Activated T-cell treated with anti-CD3 and anti-CD28 coated beads, Interleukin-2, amount 50 U/mL, for 4 hours (primary cell): Measurements from ENCODE around the gene SLCO2A1. TPM values are rescaled to one million over a fixed set of nuclear protein-coding genes. Genes with fewer than 3 reads are reported as not detected.

Experiments used
- ATAC-seq, 2 donors: fragments of 200-7000 bp; cut with Tn5 transposase; one replicate each; pipeline ENCODE4 v1.10.0; 2021
- DNase-seq: peaks from one replicate; pipeline ENCODE4 v3.0.0-alpha.2; 2020
- H3K27me3 Mint-ChIP-seq: one replicate; pipeline ENCODE4 v1.8.0; 2021; ENCODE audit warnings: low read depth, mixed read lengths
- H3K36me3 Mint-ChIP-seq: one replicate; pipeline ENCODE4 v1.8.0; 2022; ENCODE audit warnings: mixed read lengths; ENCODE audit not compliant: insufficient read depth
- H3K4me1 Mint-ChIP-seq: one replicate; pipeline ENCODE4 v1.8.0; 2021; ENCODE audit warnings: low read depth, mixed read lengths
- H3K4me3 Mint-ChIP-seq: one replicate; pipeline ENCODE4 v1.8.0; 2021; ENCODE audit warnings: mild to moderate bottlenecking, moderate library complexity, mixed read lengths
- H3K9me3 Mint-ChIP-seq: one replicate; pipeline ENCODE4 v1.8.0; 2021; ENCODE audit warnings: mixed read lengths
- total RNA-seq, 3 donors: library from RNA; stranded (reverse); gene quantifications; one replicate each; pipeline ENCODE4 v1.2.1, GENCODE V29; 2021

SLCO2A1 gene
- total RNA-seq, 3 donors from 2014 or later: 0.08 to 0.15 TPM; not detected in 1

GRCh38 chr3:134034005-134034785 is 4.5 kb upstream of the SLCO2A1 start:
- Mint-ChIP-seq H3K4me1 (peaks cover 2% of the 10 kb centered on the region), H3K36me3 (no peaks in the 10 kb centered on the region), H3K4me3 (no peak overlapping the region), H3K9me3 (no peaks in the 10 kb centered on the region), H3K27me3 (peaks cover 31% of the 10 kb centered on the region)
- no peak for ATAC-seq
- DNase-seq: no peak

GRCh38 chr3:134033315-134033996 is 3.7 kb upstream of the SLCO2A1 start:
- DNase-seq (no peak), ATAC-seq (no peak)
- Mint-ChIP-seq H3K9me3 (no peaks in the 10 kb centered on the region), H3K4me3 (no peak overlapping the region), H3K36me3 (no peaks in the 10 kb centered on the region), H3K27me3 (peaks cover 39% of the 10 kb centered on the region), H3K4me1 (peaks cover 2% of the 10 kb centered on the region)

- Mint-ChIP-seq H3K9me3 (no peaks in the 10 kb centered on the region), H3K4me3 (no peak overlapping the region), H3K4me1 (peaks cover 2% of the 10 kb centered on the region), H3K36me3 (no peaks in the 10 kb centered on the region), H3K27me3 (peaks cover 50% of the 10 kb centered on the region)
- ATAC-seq (no peak), DNase-seq (no peak)
Observed at GRCh38 chr3:134031348-134031915, 1.7 kb upstream of the SLCO2A1 start.

- Mint-ChIP-seq H3K27me3 (peaks cover 49% of the 10 kb centered on the region), H3K9me3 (no peaks in the 10 kb centered on the region), H3K36me3 (no peaks in the 10 kb centered on the region), H3K4me3 (peak overlapping the region; percentile 4), H3K4me1 (peaks cover 2% of the 10 kb centered on the region)
- ATAC-seq (no peak), DNase-seq (no peak)
Observed at GRCh38 chr3:134030379-134031347, 938 bp upstream of the SLCO2A1 start.

GRCh38 chr3:134029256-134029733 is 430 bp downstream of the SLCO2A1 start:
- Mint-ChIP-seq H3K36me3 (no peaks in the 10 kb centered on the region), H3K27me3 (peaks cover 49% of the 10 kb centered on the region), H3K4me1 (peaks cover 2% of the 10 kb centered on the region), H3K9me3 (no peaks in the 10 kb centered on the region), H3K4me3 (peak overlapping the region; percentile 37)
- DNase-seq (no peak), ATAC-seq (peak; percentile 42 to 46)

- DNase-seq (no peak), ATAC-seq (no peak)
- Mint-ChIP-seq H3K4me3 (no peak overlapping the region), H3K27me3 (peaks cover 49% of the 10 kb centered on the region), H3K36me3 (no peaks in the 10 kb centered on the region), H3K4me1 (peaks cover 2% of the 10 kb centered on the region), H3K9me3 (no peaks in the 10 kb centered on the region)
Observed at GRCh38 chr3:134028486-134029255, 1.1 kb downstream of the SLCO2A1 start.

- H3K27me3 Mint-ChIP-seq: peaks cover 45% of the 10 kb centered on the region
- H3K36me3 Mint-ChIP-seq: no peaks in the 10 kb centered on the region
- DNase-seq: no peak
- no peak for ATAC-seq
- no peak overlapping the region for H3K4me3 Mint-ChIP-seq
- H3K9me3 Mint-ChIP-seq: no peaks in the 10 kb centered on the region
- H3K4me1 Mint-ChIP-seq: peaks cover 2% of the 10 kb centered on the region
Observed at GRCh38 chr3:134027631-134028030, 2.1 kb downstream of the SLCO2A1 start.

GRCh38 chr3:134020135-134020680 is 9.5 kb downstream of the SLCO2A1 start:
- DNase-seq: no peak
- ATAC-seq: no peak
- Mint-ChIP-seq H3K4me1 (no peaks in the 10 kb centered on the region), H3K9me3 (no peaks in the 10 kb centered on the region), H3K4me3 (no peak overlapping the region), H3K36me3 (no peaks in the 10 kb centered on the region), H3K27me3 (peaks cover 2% of the 10 kb centered on the region)

GRCh38 chr3:134018850-134019249 is 10.9 kb downstream of the SLCO2A1 start:
- no peak for ATAC-seq

GRCh38 chr3:134018406-134018805 is 11.3 kb downstream of the SLCO2A1 start:
- H3K9me3 Mint-ChIP-seq: no peaks in the 10 kb centered on the region
- H3K36me3 Mint-ChIP-seq: no peaks in the 10 kb centered on the region
- DNase-seq: no peak
- no peak for ATAC-seq
- H3K27me3 Mint-ChIP-seq: peaks cover 3% of the 10 kb centered on the region
- no peaks in the 10 kb centered on the region for H3K4me1 Mint-ChIP-seq
- no peak overlapping the region for H3K4me3 Mint-ChIP-seq

More at GRCh38 chr3:134018850-134019249, 10.9 kb downstream of the SLCO2A1 start:
- H3K4me3 Mint-ChIP-seq: no peak overlapping the region
- H3K9me3 Mint-ChIP-seq: no peaks in the 10 kb centered on the region
- H3K27me3 Mint-ChIP-seq: peaks cover 2% of the 10 kb centered on the region
- no peak for DNase-seq
- no peaks in the 10 kb centered on the region for H3K4me1 Mint-ChIP-seq
- no peaks in the 10 kb centered on the region for H3K36me3 Mint-ChIP-seq

GRCh38 chr3:134017490-134017889 is 12.2 kb downstream of the SLCO2A1 start:
- H3K9me3 Mint-ChIP-seq: no peaks in the 10 kb centered on the region
- DNase-seq (no peak), ATAC-seq (no peak)
- H3K36me3 Mint-ChIP-seq: no peaks in the 10 kb centered on the region
- H3K4me1 Mint-ChIP-seq: no peaks in the 10 kb centered on the region
- no peak overlapping the region for H3K4me3 Mint-ChIP-seq
- H3K27me3 Mint-ChIP-seq: peaks cover 4% of the 10 kb centered on the region

GRCh38 chr3:134014270-134014669 is 15.5 kb downstream of the SLCO2A1 start:
- Mint-ChIP-seq H3K9me3 (no peaks in the 10 kb centered on the region), H3K4me1 (no peaks in the 10 kb centered on the region), H3K4me3 (no peak overlapping the region), H3K36me3 (no peaks in the 10 kb centered on the region), H3K27me3 (peaks cover 12% of the 10 kb centered on the region)
- DNase-seq (no peak), ATAC-seq (no peak)

GRCh38 chr3:134013280-134013679 is 16.4 kb downstream of the SLCO2A1 start:
- Mint-ChIP-seq H3K27me3 (peaks cover 15% of the 10 kb centered on the region), H3K4me1 (no peaks in the 10 kb centered on the region), H3K9me3 (no peaks in the 10 kb centered on the region), H3K4me3 (no peak overlapping the region), H3K36me3 (no peaks in the 10 kb centered on the region)
- no peak for DNase-seq
- no peak for ATAC-seq
